ENCODE results near the gene NOL7. TPM values are rescaled to one million over a fixed set of nuclear protein-coding genes. Genes with fewer than 3 reads are reported as not detected.

Gene NOL7
- total RNA-seq, 1 experiment from 2014 or later: 102 TPM

GRCh38 chr6:13660893-13661292 is 45.8 kb downstream of the NOL7 start:
- Histone ChIP-seq H3K9me3 (ENCODE audit: low read depth, low read length, poor library complexity, severe bottlenecking) (no peaks in the 10 kb centered on the region), H3K27ac (ENCODE audit: low read depth, low read length, poor library complexity, severe bottlenecking) (no peak overlapping the region), H3K4me3 (ENCODE audit: low read depth, low read length, poor library complexity, severe bottlenecking) (no peak overlapping the region), H3K36me3 (ENCODE audit: insufficient read depth, low read length, poor library complexity, severe bottlenecking) (no peaks in the 10 kb centered on the region), H3K4me1 (ENCODE audit: insufficient read depth, low read length, poor library complexity, severe bottlenecking) (no peaks in the 10 kb centered on the region), H3K27me3 (replicated peaks; ENCODE audit: insufficient read depth, low read depth, low read length, poor library complexity) (no peaks in the 10 kb centered on the region)
- CTCF ChIA-PET: no interaction called here
- DNase-seq (ENCODE audit: low spot score): no peak
- intact Hi-C loops (cut with micrococcal nuclease; ENCODE audit: unreplicated experiment): no loop called here
- POLR2A ChIA-PET (ENCODE audit: low non-redundant PET): interaction anchor here (0.6 kb wide), 1 partner anchor 487 kb away, joined by 4 read pairs; no protein-coding TSS in a partner anchor
- no peak for TF ChIP-seq EZH2 (IDR thresholded peaks at IDR 0.05; ENCODE audit: borderline replicate concordance, low read depth, low read length, poor library complexity, severe bottlenecking)
- TF ChIP-seq, protein P1, sequence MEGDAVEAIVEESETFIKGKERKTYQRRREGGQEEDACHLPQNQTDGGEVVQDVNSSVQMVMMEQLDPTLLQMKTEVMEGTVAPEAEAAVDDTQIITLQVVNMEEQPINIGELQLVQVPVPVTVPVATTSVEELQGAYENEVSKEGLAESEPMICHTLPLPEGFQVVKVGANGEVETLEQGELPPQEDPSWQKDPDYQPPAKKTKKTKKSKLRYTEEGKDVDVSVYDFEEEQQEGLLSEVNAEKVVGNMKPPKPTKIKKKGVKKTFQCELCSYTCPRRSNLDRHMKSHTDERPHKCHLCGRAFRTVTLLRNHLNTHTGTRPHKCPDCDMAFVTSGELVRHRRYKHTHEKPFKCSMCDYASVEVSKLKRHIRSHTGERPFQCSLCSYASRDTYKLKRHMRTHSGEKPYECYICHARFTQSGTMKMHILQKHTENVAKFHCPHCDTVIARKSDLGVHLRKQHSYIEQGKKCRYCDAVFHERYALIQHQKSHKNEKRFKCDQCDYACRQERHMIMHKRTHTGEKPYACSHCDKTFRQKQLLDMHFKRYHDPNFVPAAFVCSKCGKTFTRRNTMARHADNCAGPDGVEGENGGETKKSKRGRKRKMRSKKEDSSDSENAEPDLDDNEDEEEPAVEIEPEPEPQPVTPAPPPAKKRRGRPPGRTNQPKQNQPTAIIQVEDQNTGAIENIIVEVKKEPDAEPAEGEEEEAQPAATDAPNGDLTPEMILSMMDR (conservative IDR thresholded peaks at IDR 0.05; ENCODE audit: low read depth, low read length): no peak
- no TSS peak for BruUV-seq (replicated peaks)

- intact Hi-C loops (cut with micrococcal nuclease; ENCODE audit: unreplicated experiment): no loop called here
- Histone ChIP-seq H3K4me3 (ENCODE audit: low read depth, low read length, poor library complexity, severe bottlenecking) (no peak overlapping the region), H3K9me3 (ENCODE audit: low read depth, low read length, poor library complexity, severe bottlenecking) (no peaks in the 10 kb centered on the region), H3K27ac (ENCODE audit: low read depth, low read length, poor library complexity, severe bottlenecking) (no peak overlapping the region), H3K27me3 (replicated peaks; ENCODE audit: insufficient read depth, low read depth, low read length, poor library complexity) (no peaks in the 10 kb centered on the region), H3K36me3 (ENCODE audit: insufficient read depth, low read length, poor library complexity, severe bottlenecking) (no peaks in the 10 kb centered on the region), H3K4me1 (ENCODE audit: insufficient read depth, low read length, poor library complexity, severe bottlenecking) (no peaks in the 10 kb centered on the region)
- ChIA-PET POLR2A (ENCODE audit: low non-redundant PET) (no interaction called here), CTCF (no interaction called here)
- DNase-seq (ENCODE audit: low spot score): no peak
- TF ChIP-seq EZH2 (IDR thresholded peaks at IDR 0.05; ENCODE audit: borderline replicate concordance, low read depth, low read length, poor library complexity, severe bottlenecking): no peak
- TF ChIP-seq, protein P1 (conservative IDR thresholded peaks at IDR 0.05; ENCODE audit: low read depth, low read length): no peak
- BruUV-seq (replicated peaks): no TSS peak
These were observed 46.5 kb downstream of the NOL7 start for GRCh38 chr6:13661647-13662046.

- no peaks in the 10 kb centered on the region for H3K36me3 ChIP-seq (ENCODE audit: insufficient read depth, low read length, poor library complexity, severe bottlenecking)
- CTCF ChIA-PET: no interaction called here
- BruUV-seq (replicated peaks): no TSS peak
- intact Hi-C loops (cut with micrococcal nuclease; ENCODE audit: unreplicated experiment): no loop called here
- no peaks in the 10 kb centered on the region for H3K27me3 ChIP-seq (replicated peaks; ENCODE audit: insufficient read depth, low read depth, low read length, poor library complexity)
- TF ChIP-seq, protein P1 (conservative IDR thresholded peaks at IDR 0.05; ENCODE audit: low read depth, low read length): no peak
- no peak for TF ChIP-seq EZH2 (IDR thresholded peaks at IDR 0.05; ENCODE audit: borderline replicate concordance, low read depth, low read length, poor library complexity, severe bottlenecking)
- POLR2A ChIA-PET (ENCODE audit: low non-redundant PET): no interaction called here
- no peaks in the 10 kb centered on the region for H3K9me3 ChIP-seq (ENCODE audit: low read depth, low read length, poor library complexity, severe bottlenecking)
- no peak overlapping the region for H3K4me3 ChIP-seq (ENCODE audit: low read depth, low read length, poor library complexity, severe bottlenecking)
- DNase-seq (ENCODE audit: low spot score): no peak
- no peak overlapping the region for H3K27ac ChIP-seq (ENCODE audit: low read depth, low read length, poor library complexity, severe bottlenecking)
- H3K4me1 ChIP-seq (ENCODE audit: insufficient read depth, low read length, poor library complexity, severe bottlenecking): no peaks in the 10 kb centered on the region
These were observed 47.7 kb downstream of the NOL7 start for GRCh38 chr6:13662651-13663334.

Measured in A673 (cell line).